HepG2 (cell line): Measurements from ENCODE around the gene RNF213. TPM values are rescaled to one million over a fixed set of nuclear protein-coding genes. Genes with fewer than 3 reads are reported as not detected.

Source experiments
- ATAC-seq: fragments of 200-7000 bp; cut with Tn5 transposase; 3 replicates; pipeline ENCODE4 v1.9.1; 2020; ENCODE audit warnings: mild to moderate bottlenecking, moderate library complexity
- BruUV-seq: library from RNA; stranded (reverse); fragments of 400-500 nt; replicated peaks from 2 replicates; lab custom pipeline; 2021; lab: Mats Ljungman, UMichigan
- CTCF ChIA-PET: fragments of 300-600 bp; formaldehyde crosslinking; extraction: SDS; loops from one replicate; lab custom pipeline; 2021; ENCODE audit warnings: low total read pairs, inconsistent platforms, low intra/inter-chr PET ratio; lab: Yijun Ruan, JAX
- POLR2A ChIA-PET: fragments of 350-600 bp; sonication (Branson Sonifier 250); formaldehyde crosslinking; loops from one replicate; lab custom pipeline; 2020; ENCODE audit warnings: antibody characterized with exemption, inconsistent platforms; lab: Yijun Ruan, JAX
- DNase-seq: peaks from one replicate; pipeline ENCODE4 v3.0.0-alpha.2; 2015; ENCODE audit warnings: low spot score
- FAIRE-seq: peaks from 3 replicates; lab custom pipeline; 2011; peaks lifted over from hg19 to GRCh38; lab: Jason Lieb, UNC
- H2AFZ ChIP-seq: one replicate; pipeline ENCODE4 v1.6.1; 2011; ENCODE audit warnings: low read length, inconsistent platforms
- H3K27ac ChIP-seq: fragments of 300-600 bp; 3 replicates; pipeline ENCODE4 v1.8.0; 2011; ENCODE audit warnings: mixed run types, mild to moderate bottlenecking, mixed read lengths, low read length, inconsistent platforms; ENCODE audit not compliant: insufficient read depth; ENCODE audit errors: extremely low read length
- H3K27me3 ChIP-seq, 2 experiments: fragments of 200-600 bp in 1 of 2; 2 replicates in 1 of 2; 3 replicates in 1 of 2; pipeline versions ENCODE4 v1.6.0 to v1.8.0; 2011; ENCODE audit warnings: low read length in 2 of 2, mild to moderate bottlenecking in 2 of 2, moderate library complexity in 2 of 2, inconsistent platforms in 1 of 2; ENCODE audit not compliant: insufficient read depth in 2 of 2, control insufficient read depth in 1 of 2
- H3K36me3 ChIP-seq, 2 experiments: fragments of 200-600 bp in 1 of 2; replicated peaks in 1 of 2; 2 replicates in 1 of 2; 3 replicates in 1 of 2; pipeline versions ENCODE4 v1.5.1 to v1.8.0; 2011; ENCODE audit warnings: low read length in 2 of 2, inconsistent platforms in 1 of 2; ENCODE audit not compliant: insufficient read depth in 2 of 2, control insufficient read depth in 1 of 2
- H3K4me1 ChIP-seq: 2 replicates; pipeline ENCODE4 v1.5.1; 2012; ENCODE audit warnings: low read length, inconsistent platforms; ENCODE audit not compliant: insufficient read depth
- H3K4me2 ChIP-seq: 2 replicates; pipeline ENCODE4 v1.6.0; 2011; ENCODE audit warnings: low read depth, low read length, inconsistent platforms
- H3K4me3 ChIP-seq, 3 experiments: fragments of 200-600 bp in 1 of 3; sonication (generic), shearing (Covaris generic) in 1 of 3; replicated peaks in 1 of 3; 2 replicates each; pipeline ENCODE4 v1.5.1; 2011 to 2016; ENCODE audit warnings: low read length in 3 of 3, inconsistent platforms in 2 of 3, low read depth in 2 of 3, mild to moderate bottlenecking in 2 of 3, control low read depth in 1 of 3, mixed read lengths in 1 of 3; ENCODE audit not compliant: insufficient read depth in 1 of 3
- H3K79me2 ChIP-seq: one replicate; pipeline ENCODE4 v1.6.1; 2011; ENCODE audit warnings: low read length, inconsistent platforms; ENCODE audit not compliant: insufficient read depth
- H3K9ac ChIP-seq: 2 replicates; pipeline ENCODE4 v1.6.0; 2011; ENCODE audit warnings: mild to moderate bottlenecking, low read depth, low read length, inconsistent platforms; ENCODE audit not compliant: insufficient read depth
- H3K9me3 ChIP-seq: 2 replicates; pipeline ENCODE4 v1.5.1; 2012; ENCODE audit warnings: mild to moderate bottlenecking, low read length
- H4K20me1 ChIP-seq: 2 replicates; pipeline ENCODE4 v1.6.0; 2011; ENCODE audit warnings: inconsistent platforms, mild to moderate bottlenecking, low read length, moderate library complexity; ENCODE audit not compliant: insufficient read depth
- CREB1 ChIP-seq, 2 experiments: fragments of 450-650 bp in 1 of 2; IDR thresholded peaks; 2 replicates each; pipeline ENCODE4 v1.6.1; 2016 to 2017; ENCODE audit warnings: control low read depth in 1 of 2, mild to moderate bottlenecking in 1 of 2, missing compliant biosample characterization in 1 of 2, missing genetic modification characterization in 1 of 2
- FOXM1 ChIP-seq: sonication (generic); formaldehyde crosslinking; IDR thresholded peaks from 2 replicates; pipeline ENCODE4 v1.5.0; 2020; ENCODE audit warnings: missing genetic modification reagents
- KAT2B ChIP-seq: fragments of 150-350 bp; IDR thresholded peaks from 2 replicates; pipeline ENCODE4 v1.6.1; 2014; ENCODE audit warnings: low read depth, low read length, borderline replicate concordance
- MLX ChIP-seq: IDR thresholded peaks from 2 replicates; pipeline ENCODE4 v1.6.1; 2016
- SNAPC2 ChIP-seq: sonication (generic); formaldehyde crosslinking; IDR thresholded peaks from 2 replicates; pipeline ENCODE4 v1.8.1; 2022; ENCODE audit warnings: mild to moderate bottlenecking, missing genetic modification reagents
- WIZ ChIP-seq: sonication (generic); formaldehyde crosslinking; IDR thresholded peaks from 2 replicates; pipeline ENCODE4 v1.5.1; 2020; ENCODE audit warnings: mild to moderate bottlenecking, missing genetic modification reagents
- ZNF138 ChIP-seq: sonication (generic); formaldehyde crosslinking; IDR thresholded peaks from 2 replicates; pipeline ENCODE4 v1.5.0; 2020; ENCODE audit warnings: mild to moderate bottlenecking, low read depth, missing genetic modification reagents
- WGBS: methylation state at CpG from one replicate; pipeline ENCODE4 v1.1.6; 2017; ENCODE audit warnings: low lambda C conversion rate; 5-methylcytosine and 5-hydroxymethylcytosine counted together
- in situ Hi-C: cut with HindIII; loops from 2 replicates; pipeline ENCODE4 v1.10.0; 2017; ENCODE audit warnings: low pct_unique_long_range_greater_than_20kb; ENCODE audit not compliant: extremely low pct_ligation_motif_present
- intact Hi-C: fragments of 100-400 bp; cut with micrococcal nuclease; formaldehyde crosslinking; loops from one replicate; pipeline ENCODE4 v1.10.0; 2022; ENCODE audit not compliant: unreplicated experiment
- polyA plus RNA-seq, 8 experiments: library from polyadenylated mRNA; depleted of rRNA in 3 of 8; stranded (reverse) in 7 of 8; unstranded in 1 of 8; fragments of >200 nt; fragmentation: Illumina TruSeq in 4 of 8; extraction: Trizol in 4 of 8; gene quantifications; 2 replicates each; pipeline versions ENCODE4 v1.2.1 to v1.2.3, GENCODE V29; 2011 to 2016; ENCODE audit warnings: low read depth in 4 of 8, missing spikeins in 1 of 8, mixed read lengths in 1 of 8; ENCODE audit not compliant: insufficient read depth in 1 of 8
- total RNA-seq, 5 experiments: library from RNA; depleted of rRNA; stranded (reverse); fragments of >200 nt; fragmentation: Illumina TruSeq; extraction: Trizol; gene quantifications; 2 replicates each; pipeline ENCODE4 v1.2.3, GENCODE V29; 2016; ENCODE audit warnings: low read depth in 1 of 5

The RNF213 gene
- total and polyA plus RNA-seq, 2 of the 13 experiments (the other 11 are each of a cell fraction or from before 2014, with no cell fraction given) = 38.6 to 38.7 TPM

- POLR2A ChIA-PET = no interaction called here
- peak; percentile 20; the same call in 1 of the 2 replicates for TF ChIP-seq CREB1 (IDR thresholded peaks at IDR 0.05)
- no peak for TF ChIP-seq CREB1 (CRISPR knock-in tag; IDR thresholded peaks at IDR 0.05)
- TF ChIP-seq WIZ (CRISPR knock-in tag) = no peak
Measured at GRCh38 chr17:80362428-80363119, 101.9 kb downstream of the RNF213 start.

GRCh38 chr17:80363120-80363515 is 102.5 kb downstream of the RNF213 start:
- over 99% methylated on average over 12 of the region's 12 CpGs for WGBS
- Histone ChIP-seq H3K4me2 (no peak overlapping the region), H3K79me2 (no peaks in the 10 kb centered on the region), H4K20me1 (no peaks in the 10 kb centered on the region), H3K27ac (no peak overlapping the region), H3K4me1 (no peaks in the 10 kb centered on the region), H3K9me3 (no peaks in the 10 kb centered on the region; the same call in 1 of the 2 replicates), H3K36me3 (peaks cover 34 to 73% of the 10 kb centered on the region in 2 experiments), H3K9ac (no peak overlapping the region), H2AFZ (no peak overlapping the region), H3K27me3 (no peaks in the 10 kb centered on the region), H3K4me3 (no peak overlapping the region)
- BruUV-seq = no TSS peak
- POLR2A ChIA-PET = no interaction called here
- CTCF ChIA-PET = interaction anchor here (2.2 kb wide), 1 partner anchor 167 kb away, joined by 10 read pairs; no protein-coding TSS in a partner anchor
- intact Hi-C loops (loop anchor here (1.0 kb wide), 1 partner anchor 23 kb away; no protein-coding TSS in a partner anchor), in situ Hi-C loops (no loop called here)
- no peak for DNase-seq
- ATAC-seq = no peak
- FAIRE-seq = no peak
- no peak for TF ChIP-seq SNAPC2 (CRISPR knock-in tag)
- no peak for TF ChIP-seq ZNF138 (CRISPR knock-in tag)
- no peak for TF ChIP-seq FOXM1 (CRISPR knock-in tag)
- TF ChIP-seq KAT2B = no peak
- no peak for TF ChIP-seq MLX
- TF ChIP-seq, all 625 proteins: peak for 0

More at GRCh38 chr17:80362428-80363119, 101.9 kb downstream of the RNF213 start:
- Histone ChIP-seq H2AFZ (no peak overlapping the region), H3K27ac (no peak overlapping the region), H3K27me3 (no peaks in the 10 kb centered on the region), H3K4me3 (no peak overlapping the region), H3K4me1 (no peaks in the 10 kb centered on the region), H3K36me3 (peaks cover 35 to 71% of the 10 kb centered on the region in 2 experiments), H3K9ac (no peak overlapping the region), H4K20me1 (no peaks in the 10 kb centered on the region), H3K4me2 (no peak overlapping the region), H3K9me3 (no peaks in the 10 kb centered on the region; the same call in 1 of the 2 replicates), H3K79me2 (no peaks in the 10 kb centered on the region)
- no TSS peak for BruUV-seq
- intact Hi-C loops = loop anchor here (1.0 kb wide), 1 partner anchor 22 kb away; no protein-coding TSS in a partner anchor
- ATAC-seq = no peak
- in situ Hi-C loops = no loop called here
- no peak for DNase-seq
- CTCF ChIA-PET = no interaction called here
- FAIRE-seq = no peak
- 95% methylated on average over 18 of the region's 18 CpGs for WGBS
